Ovary (tissue), 9 donors: ENCODE measurements around the gene FOXG1. TPM values are rescaled to one million over a fixed set of nuclear protein-coding genes. Genes with fewer than 3 reads are reported as not detected.

Experiments
- DNase-seq, 5 donors: peaks; one replicate each; pipeline ENCODE4 v3.0.0-alpha.2; 2019 to 2020
- H3K27ac ChIP-seq, 2 donors: fragments of 200-600 bp; one replicate each; pipeline versions ENCODE4 v1.5.1 to v1.8.0; 2019 to 2022
- H3K27me3 ChIP-seq: fragments of 200-600 bp; one replicate; pipeline ENCODE4 v1.8.0; 2022
- H3K36me3 ChIP-seq: fragments of 200-600 bp; sonication (generic); one replicate; pipeline ENCODE4 v1.5.1; 2019
- H3K4me1 ChIP-seq: one replicate; pipeline ENCODE4 v1.8.1; 2013; ENCODE audit warnings: mild to moderate bottlenecking, moderate library complexity; ENCODE audit not compliant: insufficient read depth
- H3K4me3 ChIP-seq: fragments of 200-600 bp; sonication (generic); one replicate; pipeline ENCODE4 v1.5.1; 2017
- H3K9me3 ChIP-seq, 2 donors: fragments of 200-600 bp in 1 of 2; sonication (generic) in 1 of 2; one replicate each; pipeline versions ENCODE4 v1.5.1 to v1.8.1; 2013 to 2019; ENCODE audit warnings: mild to moderate bottlenecking in 1 of 2, moderate library complexity in 1 of 2
- CTCF ChIP-seq, 3 donors: fragments of 450-650 bp in 2 of 3; fragments of 200-600 bp in 1 of 3; IDR thresholded peaks; one replicate each; pipeline versions ENCODE4 v1.5.1 to v1.8.0; 2016 to 2022; ENCODE audit warnings: antibody characterized with exemption in 3 of 3, mild to moderate bottlenecking in 1 of 3
- EP300 ChIP-seq: sonication (generic); formaldehyde crosslinking; IDR thresholded peaks from one replicate; pipeline ENCODE4 v1.6.1; 2017; ENCODE audit warnings: antibody characterized with exemption
- POLR2A ChIP-seq: fragments of 450-650 bp; IDR thresholded peaks from one replicate; pipeline ENCODE4 v1.6.1; 2017; ENCODE audit warnings: antibody characterized with exemption, mild to moderate bottlenecking, moderate library complexity
- WGBS, 3 donors: extraction: QIAGEN DNeasy Blood & Tissue Kit in 1 of 3; methylation state at CpG; one replicate each; pipeline versions ENCODE4 v1.1.5 to v1.1.7; 2013 to 2017; 5-methylcytosine and 5-hydroxymethylcytosine counted together
- intact Hi-C, 4 donors: fragments of 100-400 bp; cut with DNase I; formaldehyde crosslinking; loops; one replicate each; pipeline versions ENCODE4 v1.11.0 to v1.15.1; 2022 to 2023
- polyA plus RNA-seq, 2 donors: library from polyadenylated mRNA; stranded (reverse); fragments of 200-250 nt in 1 of 2; fragments of 350-450 nt in 1 of 2; fragmentation: Illumina TruSeq in 1 of 2; extraction: RNeasy Lipid Tissue Mini Kit (QIAGEN cat#74804) in 1 of 2; gene quantifications; one replicate each; pipeline ENCODE4 v1.2.3, GENCODE V29; 2013 to 2014
- total RNA-seq, 7 donors: library from RNA; depleted of rRNA in 2 of 7; stranded (reverse); fragments of >200 nt in 2 of 7; fragmentation: NEBNext Ultra II Directional in 3 of 7; extraction: Animal tissue kit (Norgen Biotek cat#: 25700) in 3 of 7; gene quantifications; one replicate each; pipeline versions ENCODE4 v1.1.0 to v1.2.4, GENCODE V29; 2016 to 2023
- donor health status: DM: no; HTN: no; CAD: no; lungs with moderate emphysema.
- donor health status: DM: no; HTN: no; CAD: no.
- donor health status: Bipolar disorder and iron deficiency.
- donor health status: DM: yes; HTN: yes; CAD: no.
- donor health status: DM: no; HTN: no; CAD: no.
- donor health status: DM: yes; HTN: yes; CAD: no.

The FOXG1 gene
- total and polyA plus RNA-seq, 9 donors, result 0.10 to 1.8 (median 0.17) TPM; not detected in 1

GRCh38 chr14:28770061-28770460, 3.5 kb downstream of the FOXG1 start:
- Histone ChIP-seq H3K27ac (no peak overlapping the region), H3K36me3 (no peaks in the 10 kb centered on the region), H3K9me3 (peaks cover 0 to 11% of the 10 kb centered on the region in 2 donors), H3K4me1 (peaks cover 5% of the 10 kb centered on the region), H3K27me3 (no peaks in the 10 kb centered on the region), H3K4me3 (no peak overlapping the region)
- DNase-seq, result no peak
- intact Hi-C loops, result no loop called here
- TF ChIP-seq EP300 (no peak), CTCF (IDR thresholded peaks at IDR 0.05) (no peak), POLR2A (no peak)
- WGBS, 3 donors, result 61 to 66% (median 62%) methylated on average over 1 of the region's 1 CpG

GRCh38 chr14:28770630-28771029, 4.0 kb downstream of the FOXG1 start:
- intact Hi-C loops, result no loop called here
- H3K36me3 ChIP-seq, result no peaks in the 10 kb centered on the region
- no peak overlapping the region for H3K27ac ChIP-seq
- H3K9me3 ChIP-seq, result peaks cover 0 to 11% of the 10 kb centered on the region in 2 donors
- no peak for TF ChIP-seq EP300
- no peak for TF ChIP-seq POLR2A
- TF ChIP-seq CTCF (IDR thresholded peaks at IDR 0.05), result no peak
- no peak overlapping the region for H3K4me3 ChIP-seq
- H3K4me1 ChIP-seq, result peaks cover 5% of the 10 kb centered on the region
- DNase-seq, result no peak
- no peaks in the 10 kb centered on the region for H3K27me3 ChIP-seq

- intact Hi-C loops, result no loop called here
- Histone ChIP-seq H3K27me3 (no peaks in the 10 kb centered on the region), H3K4me3 (no peak overlapping the region), H3K4me1 (peaks cover 3% of the 10 kb centered on the region), H3K9me3 (peaks cover 0 to 11% of the 10 kb centered on the region in 2 donors), H3K27ac (no peak overlapping the region), H3K36me3 (no peaks in the 10 kb centered on the region)
- WGBS, 3 donors, result 6 to 11% (median 9%) methylated on average over 1 of the region's 1 CpG
- TF ChIP-seq CTCF (IDR thresholded peaks at IDR 0.05), result no peak
- TF ChIP-seq EP300, result no peak
- no peak for TF ChIP-seq POLR2A
- no peak for DNase-seq
Observed at GRCh38 chr14:28771168-28771567, 4.6 kb downstream of the FOXG1 start.

GRCh38 chr14:28772613-28773012, 6.0 kb downstream of the FOXG1 start:
- Histone ChIP-seq H3K27me3 (no peaks in the 10 kb centered on the region), H3K4me3 (no peak overlapping the region), H3K4me1 (no peaks in the 10 kb centered on the region), H3K27ac (no peak overlapping the region), H3K9me3 (peaks cover 0 to 11% of the 10 kb centered on the region in 2 donors), H3K36me3 (no peaks in the 10 kb centered on the region)
- intact Hi-C loops, result no loop called here
- WGBS, 3 donors, result 10 to 13% (median 10%) methylated on average over 3 of the region's 3 CpGs
- TF ChIP-seq CTCF (IDR thresholded peaks at IDR 0.05) (no peak), EP300 (no peak), POLR2A (no peak)
- no peak for DNase-seq
